HG03159 (cell line): ENCODE results near the gene IPCEF1.

Source experiments
- ATAC-seq: cut with Tn5 transposase; IDR thresholded peaks from one replicate; pipeline ENCODE4 v1.9.1; 2021; ENCODE audit warnings: mild to moderate bottlenecking, moderate library complexity; ENCODE audit not compliant: unreplicated experiment

The IPCEF1 gene

DNA sequence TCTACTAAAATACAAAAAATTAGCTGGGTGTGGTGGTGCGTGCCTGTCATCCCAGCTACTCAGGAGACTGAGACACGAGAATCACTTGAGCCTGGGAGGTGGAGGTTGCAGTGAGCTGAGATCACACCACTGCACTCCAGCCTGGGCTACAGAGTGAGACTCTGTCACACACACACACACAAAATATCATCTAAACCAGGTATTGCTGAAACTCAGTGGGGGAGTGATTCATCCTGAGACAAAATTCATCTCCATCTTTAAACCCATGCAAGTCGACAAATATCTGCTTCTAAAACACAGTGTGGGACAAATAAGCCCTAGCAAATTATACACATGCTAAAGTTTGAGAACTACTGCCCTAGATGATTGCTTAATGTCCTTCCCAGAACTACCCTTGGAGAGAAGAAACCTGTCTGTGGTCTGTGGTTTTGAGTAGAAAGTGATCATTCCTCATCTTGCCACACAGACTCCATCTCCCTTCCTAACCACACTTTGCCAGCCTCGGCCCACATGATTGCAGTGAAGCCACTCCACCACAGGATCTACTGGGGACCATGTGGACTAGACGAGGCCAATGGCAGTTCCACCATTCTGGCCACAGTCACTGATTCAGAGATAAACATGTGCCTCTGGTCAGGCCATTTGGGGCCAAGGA, 187.3 kb downstream of the IPCEF1 start:
- no peak for ATAC-seq

GRCh38 chr6:154167126-154167525, 189.5 kb downstream of the IPCEF1 start:
- no peak for ATAC-seq

- no peak for ATAC-seq
These were observed 190.5 kb downstream of the IPCEF1 start for GRCh38 chr6:154166140-154166539.

DNA sequence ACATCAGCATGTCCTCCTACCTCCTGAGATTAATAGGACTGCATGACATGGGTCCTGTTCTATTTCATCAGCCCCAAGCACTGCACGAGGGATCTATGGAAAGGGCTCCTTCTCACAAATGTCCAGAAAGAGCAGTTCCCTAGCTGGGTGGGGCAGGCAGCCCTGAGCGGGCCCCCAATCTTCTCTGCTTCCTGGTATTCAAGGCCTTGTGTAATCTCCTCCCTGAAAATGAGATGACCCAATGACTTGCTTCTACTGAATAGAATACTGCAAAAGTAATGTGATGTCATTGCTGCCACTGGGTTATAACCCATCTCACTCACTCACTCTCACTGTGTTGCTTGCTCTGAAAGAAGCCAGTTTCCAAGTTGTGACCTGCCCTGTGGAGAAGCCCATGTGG, 191.1 kb downstream of the IPCEF1 start:
- ATAC-seq: no peak

DNA sequence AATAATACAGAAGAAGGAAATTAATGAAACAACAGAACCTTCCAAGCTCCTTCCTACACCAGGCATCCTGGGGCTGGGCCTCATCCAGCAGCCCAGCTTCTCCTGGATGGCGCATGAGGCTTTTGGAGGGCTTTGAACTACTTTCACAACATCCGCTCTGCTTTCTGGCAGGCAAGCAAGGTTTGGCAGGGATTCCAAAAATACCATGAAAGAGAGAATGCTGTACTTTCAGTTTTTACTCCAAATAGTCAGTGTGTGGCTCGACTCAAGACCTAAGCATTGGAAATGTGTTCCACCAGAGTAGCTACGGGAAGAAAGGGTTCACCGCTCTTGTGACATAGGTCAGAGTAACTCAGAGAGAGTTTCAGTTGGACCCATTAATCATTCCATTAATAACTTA, 192.2 kb downstream of the IPCEF1 start:
- no peak for ATAC-seq

GRCh38 chr6:154161689-154162088, 194.9 kb downstream of the IPCEF1 start:
- peak; percentile 73 for ATAC-seq

DNA sequence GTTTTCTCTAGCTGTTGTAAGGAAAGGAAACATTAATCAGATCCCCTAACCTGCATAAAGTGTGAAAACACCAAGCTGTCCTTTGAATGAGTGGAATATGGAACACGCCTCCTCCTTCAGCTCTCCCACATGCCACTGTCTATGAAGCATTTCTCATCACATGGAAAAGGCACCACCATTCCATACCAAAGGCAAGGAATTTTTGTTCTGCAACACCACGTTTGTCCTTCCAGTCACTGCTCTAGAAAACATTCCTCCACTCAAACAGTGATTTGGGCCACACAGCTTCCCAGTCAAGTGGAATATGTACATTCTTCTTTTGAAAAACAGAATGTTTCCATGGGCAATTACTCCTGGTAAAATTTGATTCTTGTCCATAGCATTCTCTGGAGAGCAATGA, 197.5 kb downstream of the IPCEF1 start:
- ATAC-seq: no peak

- no peak for ATAC-seq
These were observed 198.9 kb downstream of the IPCEF1 start for GRCh38 chr6:154157706-154158105.

- ATAC-seq: peak; percentile 49
These were observed 199.5 kb downstream of the IPCEF1 start for GRCh38 chr6:154157082-154157481.

GRCh38 chr6:154156135-154156896, 200.3 kb downstream of the IPCEF1 start:
- peak; percentile 76 for ATAC-seq

DNA sequence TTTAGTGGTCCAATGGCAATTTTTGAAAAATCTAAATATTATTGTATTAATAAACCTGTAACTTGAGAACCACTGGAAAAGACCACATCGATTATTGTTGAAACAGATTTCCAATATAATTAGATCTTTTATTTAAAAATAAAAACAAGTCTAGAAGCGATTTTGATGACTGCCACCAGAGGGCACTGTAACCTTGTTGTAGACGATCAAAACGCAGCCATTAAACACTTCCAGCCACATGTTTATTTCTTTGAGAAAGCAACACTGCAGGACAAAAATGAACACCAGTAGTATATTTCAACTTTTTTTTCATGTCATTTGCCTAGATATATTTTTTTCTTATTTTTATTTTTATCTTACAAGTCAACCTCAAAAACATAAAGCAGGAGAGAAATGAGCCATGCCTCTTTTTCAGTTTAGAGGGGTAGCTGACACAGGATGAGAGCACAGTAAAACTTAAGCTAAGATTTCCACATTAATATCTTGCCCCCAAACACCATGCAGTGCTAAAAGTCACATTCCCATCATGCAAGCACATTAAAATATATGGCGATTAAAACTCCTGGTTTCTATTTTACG, 202.1 kb downstream of the IPCEF1 start:
- no peak for ATAC-seq

DNA sequence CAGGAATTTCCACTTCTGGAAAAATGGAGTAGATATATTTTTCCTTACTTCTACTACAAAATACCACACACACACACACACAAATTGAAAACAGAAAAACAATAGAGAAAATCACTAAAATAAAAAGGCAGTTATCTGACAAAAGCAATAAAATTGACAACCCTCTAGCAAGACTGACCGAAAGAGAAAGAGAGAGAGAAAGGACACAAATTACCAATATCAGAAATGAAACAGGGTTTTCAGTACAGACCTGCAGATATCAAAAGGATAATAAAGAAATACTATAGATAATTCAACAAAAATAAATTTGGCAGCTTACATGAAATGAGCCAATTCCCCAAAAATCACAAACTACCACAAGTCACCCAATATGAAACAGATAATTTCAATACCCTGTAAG, 212.8 kb downstream of the IPCEF1 start:
- ATAC-seq: no peak

DNA sequence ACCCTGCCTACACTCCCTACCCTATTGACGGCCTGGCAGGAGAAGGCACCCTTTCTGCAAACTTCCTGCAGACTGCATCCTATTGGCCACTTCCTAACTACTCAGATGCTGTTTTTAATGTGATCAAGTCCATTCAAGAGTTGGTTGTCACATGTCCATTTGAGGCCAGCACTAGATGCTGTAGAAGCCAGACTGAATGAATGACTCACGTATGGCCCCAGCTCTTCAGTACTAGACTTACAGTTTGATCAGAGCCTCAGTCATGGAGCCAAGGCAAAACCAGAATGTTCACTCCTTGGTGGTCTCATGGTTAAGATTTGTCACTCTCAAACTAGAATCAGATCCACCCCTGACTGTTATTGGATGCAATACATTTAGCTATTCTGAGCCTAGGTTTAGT, 215.9 kb downstream of the IPCEF1 start:
- no peak for ATAC-seq

DNA sequence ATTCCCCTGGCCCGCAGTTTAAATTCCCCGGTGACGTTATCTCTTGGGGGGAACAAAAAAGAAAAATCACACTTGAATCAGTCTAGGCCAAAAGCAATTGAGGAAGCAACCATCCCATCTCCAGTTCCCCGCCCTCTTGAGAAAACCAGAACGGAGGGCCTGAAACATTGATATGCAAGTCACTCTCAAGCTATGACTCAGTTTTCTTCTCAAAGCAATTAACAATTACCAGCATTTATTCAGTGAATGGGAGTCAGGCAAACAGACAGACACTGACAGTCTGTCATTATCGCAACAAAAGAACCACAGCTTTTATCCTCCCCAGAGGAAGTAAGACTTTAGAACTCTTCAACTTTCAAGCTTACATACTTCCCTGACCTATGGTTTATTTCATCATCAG, 216.7 kb downstream of the IPCEF1 start:
- ATAC-seq: no peak

- no peak for ATAC-seq
These were observed 217.8 kb downstream of the IPCEF1 start for GRCh38 chr6:154138793-154139192.

DNA sequence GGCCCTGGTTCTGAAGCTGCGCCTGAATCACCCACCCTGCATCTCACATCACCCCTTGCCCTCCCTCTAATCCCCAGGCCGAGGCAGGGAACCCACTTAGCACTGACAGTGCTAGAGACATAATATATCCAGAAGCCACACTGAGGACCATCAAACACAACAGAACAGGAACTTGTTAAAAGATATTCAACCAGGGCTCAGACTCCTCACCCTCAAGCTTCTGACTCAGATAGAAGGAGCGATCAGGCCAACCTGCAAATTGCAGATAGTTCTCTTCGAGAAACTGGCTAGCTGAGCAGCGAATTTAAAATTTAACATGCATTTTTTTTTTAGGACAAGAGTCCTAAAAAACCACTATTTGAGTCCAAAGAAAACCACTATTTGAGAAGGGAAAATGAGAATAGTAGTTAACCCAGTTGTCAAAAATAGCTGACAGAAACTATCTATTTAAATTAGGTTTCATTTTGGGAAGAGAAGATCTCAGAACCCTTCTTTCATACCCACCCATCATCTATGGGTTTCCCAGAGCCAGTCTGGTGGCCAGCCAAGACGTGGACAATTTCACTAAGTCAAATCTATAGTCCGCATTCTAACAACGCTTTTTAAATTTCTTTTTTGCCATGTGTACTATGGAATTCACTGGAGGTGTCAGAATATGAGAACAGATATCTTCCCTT, 222.0 kb downstream of the IPCEF1 start:
- ATAC-seq: no peak

GRCh38 chr6:154127657-154128056, 228.9 kb downstream of the IPCEF1 start:
- no peak for ATAC-seq

DNA sequence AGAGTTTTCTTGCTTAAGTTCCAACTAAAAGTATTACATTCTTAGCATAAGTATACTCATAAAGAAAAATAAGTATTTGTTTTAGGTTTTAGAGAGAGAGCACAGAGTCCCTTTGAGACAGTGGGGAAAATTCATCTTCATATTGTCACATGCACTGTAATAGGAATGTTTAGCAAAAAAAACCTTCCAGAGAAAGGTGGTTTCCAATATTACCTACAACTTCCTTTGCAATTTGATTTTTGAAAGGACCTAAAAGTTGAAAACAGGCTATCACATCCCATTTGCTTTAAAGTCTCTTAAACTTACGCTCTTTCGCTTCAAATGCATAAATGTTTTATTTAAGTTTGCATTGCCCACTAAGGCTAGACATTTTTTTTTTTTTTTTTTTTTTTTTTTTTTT, 231.2 kb downstream of the IPCEF1 start:
- no peak for ATAC-seq

- ATAC-seq: no peak
These were observed 233.2 kb downstream of the IPCEF1 start for GRCh38 chr6:154123155-154123956.

- ATAC-seq: no peak
These were observed 234.2 kb downstream of the IPCEF1 start for GRCh38 chr6:154122195-154122925.
